ENCODE results near the gene CADM4. TPM values are rescaled to one million over a fixed set of nuclear protein-coding genes. Genes with fewer than 3 reads are reported as not detected.

CADM4 gene
- total and polyA plus RNA-seq, 9 of the 15 experiments (the other 6 are each of a cell fraction or from before 2014, with no cell fraction given): 0.03 to 4.6 (median 1.3) TPM

DNA sequence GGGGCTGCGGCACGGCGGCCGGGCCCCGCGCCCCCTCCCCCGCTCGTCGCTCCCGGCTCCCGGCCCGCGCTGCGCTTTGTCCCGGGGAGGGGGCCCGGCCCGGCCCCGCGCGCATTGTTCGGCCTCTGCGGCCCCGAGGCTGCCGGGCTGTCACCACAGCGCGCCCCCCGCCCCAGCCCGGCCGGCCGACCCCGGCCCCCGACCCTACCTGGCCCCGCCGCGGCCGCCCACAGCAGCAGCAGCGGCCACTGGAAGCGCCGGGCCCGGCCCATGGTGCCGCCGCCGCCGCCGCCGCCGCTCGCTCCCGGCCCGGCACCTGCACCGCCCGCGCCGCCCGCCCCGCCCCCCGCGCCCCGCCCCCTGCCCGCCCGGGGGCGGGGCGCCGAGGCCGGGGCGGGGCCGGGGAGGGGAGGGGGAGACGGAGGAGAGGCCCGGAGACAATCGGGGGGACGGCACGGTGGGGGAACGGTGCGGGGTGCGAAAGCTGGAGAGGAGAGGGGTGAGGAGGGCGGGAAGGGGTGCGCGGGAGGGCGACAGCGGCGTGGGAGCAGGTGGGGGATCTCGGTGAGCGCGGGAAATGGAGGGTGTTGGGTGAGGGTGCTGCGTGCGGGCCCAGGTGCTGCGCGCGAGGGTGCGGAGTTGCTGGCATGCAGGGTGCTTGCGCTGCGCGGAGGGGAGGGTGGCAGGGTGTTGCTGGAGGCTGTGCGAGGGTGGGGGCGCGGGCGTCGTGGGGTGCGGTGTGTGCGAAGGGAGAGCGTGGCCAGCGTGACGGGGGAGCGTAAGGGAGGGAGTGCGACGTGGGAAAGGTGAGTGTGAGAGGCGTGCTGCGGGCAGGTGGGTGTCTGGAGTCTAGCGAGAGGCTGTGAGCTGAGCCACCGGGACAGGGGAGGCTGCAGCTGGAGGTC is at the start of gene CADM4 (continued):
- TF ChIP-seq, protein P1, sequence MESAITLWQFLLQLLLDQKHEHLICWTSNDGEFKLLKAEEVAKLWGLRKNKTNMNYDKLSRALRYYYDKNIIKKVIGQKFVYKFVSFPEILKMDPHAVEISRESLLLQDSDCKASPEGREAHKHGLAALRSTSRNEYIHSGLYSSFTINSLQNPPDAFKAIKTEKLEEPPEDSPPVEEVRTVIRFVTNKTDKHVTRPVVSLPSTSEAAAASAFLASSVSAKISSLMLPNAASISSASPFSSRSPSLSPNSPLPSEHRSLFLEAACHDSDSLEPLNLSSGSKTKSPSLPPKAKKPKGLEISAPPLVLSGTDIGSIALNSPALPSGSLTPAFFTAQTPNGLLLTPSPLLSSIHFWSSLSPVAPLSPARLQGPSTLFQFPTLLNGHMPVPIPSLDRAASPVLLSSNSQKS (CRISPR knock-in tag; IDR thresholded peaks at IDR 0.05): no peak
- TF ChIP-seq CBX3 (IDR thresholded peaks at IDR 0.05; ENCODE audit: borderline replicate concordance in 1 of 2, low read length in 2 of 2) (no peak), PCBP1 (IDR thresholded peaks at IDR 0.05; ENCODE audit: low read depth, low read length, poor library complexity, severe bottlenecking) (peak; percentile 49), CTBP1 (IDR thresholded peaks at IDR 0.05; ENCODE audit: borderline replicate concordance) (no peak), EWSR1 (IDR thresholded peaks at IDR 0.05; ENCODE audit: borderline replicate concordance, low read depth, partially characterized antibody) (no peak), SMARCA4 (IDR thresholded peaks at IDR 0.05) (no peak), ZNF766 (CRISPR knock-in tag; conservative IDR thresholded peaks at IDR 0.05) (no peak), BDP1 (IDR thresholded peaks at IDR 0.05; ENCODE audit: insufficient read depth, insufficient read length) (no peak), ZSCAN29 (IDR thresholded peaks at IDR 0.05) (no peak), TCF3 (CRISPR knock-in tag; IDR thresholded peaks at IDR 0.05) (no peak), GATAD2A (IDR thresholded peaks at IDR 0.05) (peak; percentile 72; the same call in 1 of the 2 replicates), C11orf30 (IDR thresholded peaks at IDR 0.05; ENCODE audit: low read depth) (no peak), ZNF324 (CRISPR knock-in tag; IDR thresholded peaks at IDR 0.05) (no peak), THRAP3 (IDR thresholded peaks at IDR 0.05; ENCODE audit: borderline replicate concordance) (no peak), ARHGAP35 (IDR thresholded peaks at IDR 0.05; ENCODE audit: partially characterized antibody) (no peak), CC2D1A (IDR thresholded peaks at IDR 0.05) (no peak), FOXP1 (CRISPR knock-in tag; IDR thresholded peaks at IDR 0.05) (no peak), ZNF263 (CRISPR knock-in tag; IDR thresholded peaks at IDR 0.05; ENCODE audit: borderline replicate concordance) (no peak), GATAD2B (IDR thresholded peaks at IDR 0.05; ENCODE audit: borderline replicate concordance) (no peak)
- TF ChIP-seq, protein P2, sequence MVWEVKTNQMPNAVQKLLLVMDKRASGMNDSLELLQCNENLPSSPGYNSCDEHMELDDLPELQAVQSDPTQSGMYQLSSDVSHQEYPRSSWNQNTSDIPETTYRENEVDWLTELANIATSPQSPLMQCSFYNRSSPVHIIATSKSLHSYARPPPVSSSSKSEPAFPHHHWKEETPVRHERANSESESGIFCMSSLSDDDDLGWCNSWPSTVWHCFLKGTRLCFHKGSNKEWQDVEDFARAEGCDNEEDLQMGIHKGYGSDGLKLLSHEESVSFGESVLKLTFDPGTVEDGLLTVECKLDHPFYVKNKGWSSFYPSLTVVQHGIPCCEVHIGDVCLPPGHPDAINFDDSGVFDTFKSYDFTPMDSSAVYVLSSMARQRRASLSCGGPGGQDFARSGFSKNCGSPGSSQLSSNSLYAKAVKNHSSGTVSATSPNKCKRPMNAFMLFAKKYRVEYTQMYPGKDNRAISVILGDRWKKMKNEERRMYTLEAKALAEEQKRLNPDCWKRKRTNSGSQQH (CRISPR knock-in tag; IDR thresholded peaks at IDR 0.05): no peak
- TF ChIP-seq, protein P3, sequence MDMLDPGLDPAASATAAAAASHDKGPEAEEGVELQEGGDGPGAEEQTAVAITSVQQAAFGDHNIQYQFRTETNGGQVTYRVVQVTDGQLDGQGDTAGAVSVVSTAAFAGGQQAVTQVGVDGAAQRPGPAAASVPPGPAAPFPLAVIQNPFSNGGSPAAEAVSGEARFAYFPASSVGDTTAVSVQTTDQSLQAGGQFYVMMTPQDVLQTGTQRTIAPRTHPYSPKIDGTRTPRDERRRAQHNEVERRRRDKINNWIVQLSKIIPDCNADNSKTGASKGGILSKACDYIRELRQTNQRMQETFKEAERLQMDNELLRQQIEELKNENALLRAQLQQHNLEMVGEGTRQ (CRISPR knock-in tag; IDR thresholded peaks at IDR 0.05): no peak
- TF ChIP-seq, protein P4, sequence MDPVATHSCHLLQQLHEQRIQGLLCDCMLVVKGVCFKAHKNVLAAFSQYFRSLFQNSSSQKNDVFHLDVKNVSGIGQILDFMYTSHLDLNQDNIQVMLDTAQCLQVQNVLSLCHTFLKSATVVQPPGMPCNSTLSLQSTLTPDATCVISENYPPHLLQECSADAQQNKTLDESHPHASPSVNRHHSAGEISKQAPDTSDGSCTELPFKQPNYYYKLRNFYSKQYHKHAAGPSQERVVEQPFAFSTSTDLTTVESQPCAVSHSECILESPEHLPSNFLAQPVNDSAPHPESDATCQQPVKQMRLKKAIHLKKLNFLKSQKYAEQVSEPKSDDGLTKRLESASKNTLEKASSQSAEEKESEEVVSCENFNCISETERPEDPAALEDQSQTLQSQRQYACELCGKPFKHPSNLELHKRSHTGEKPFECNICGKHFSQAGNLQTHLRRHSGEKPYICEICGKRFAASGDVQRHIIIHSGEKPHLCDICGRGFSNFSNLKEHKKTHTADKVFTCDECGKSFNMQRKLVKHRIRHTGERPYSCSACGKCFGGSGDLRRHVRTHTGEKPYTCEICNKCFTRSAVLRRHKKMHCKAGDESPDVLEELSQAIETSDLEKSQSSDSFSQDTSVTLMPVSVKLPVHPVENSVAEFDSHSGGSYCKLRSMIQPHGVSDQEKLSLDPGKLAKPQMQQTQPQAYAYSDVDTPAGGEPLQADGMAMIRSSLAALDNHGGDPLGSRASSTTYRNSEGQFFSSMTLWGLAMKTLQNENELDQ (CRISPR knock-in tag; IDR thresholded peaks at IDR 0.05; ENCODE audit: borderline replicate concordance): no peak
- TF ChIP-seq, protein P5, sequence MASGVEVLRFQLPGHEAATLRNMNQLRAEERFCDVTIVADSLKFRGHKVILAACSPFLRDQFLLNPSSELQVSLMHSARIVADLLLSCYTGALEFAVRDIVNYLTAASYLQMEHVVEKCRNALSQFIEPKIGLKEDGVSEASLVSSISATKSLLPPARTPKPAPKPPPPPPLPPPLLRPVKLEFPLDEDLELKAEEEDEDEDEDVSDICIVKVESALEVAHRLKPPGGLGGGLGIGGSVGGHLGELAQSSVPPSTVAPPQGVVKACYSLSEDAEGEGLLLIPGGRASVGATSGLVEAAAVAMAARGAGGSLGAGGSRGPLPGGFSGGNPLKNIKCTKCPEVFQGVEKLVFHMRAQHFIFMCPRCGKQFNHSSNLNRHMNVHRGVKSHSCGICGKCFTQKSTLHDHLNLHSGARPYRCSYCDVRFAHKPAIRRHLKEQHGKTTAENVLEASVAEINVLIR (CRISPR knock-in tag; IDR thresholded peaks at IDR 0.05): no peak
